Measurements from ENCODE around the gene HTR7. TPM values are rescaled to one million over a fixed set of nuclear protein-coding genes. Genes with fewer than 3 reads are reported as not detected.

Gene HTR7
- total RNA-seq, 1 experiment from 2014 or later, result 1.2 TPM

- DNase-seq (ENCODE audit: extremely low read depth, low read depth), result no peak
Measured at GRCh38 chr10:90806677-90807076, 51.2 kb downstream of the HTR7 start.

GRCh38 chr10:90805206-90805605 is 52.6 kb downstream of the HTR7 start:
- DNase-seq (ENCODE audit: extremely low read depth, low read depth), result no peak

- DNase-seq (ENCODE audit: extremely low read depth, low read depth), result no peak
Measured at GRCh38 chr10:90804354-90804753, 53.5 kb downstream of the HTR7 start.

DNA sequence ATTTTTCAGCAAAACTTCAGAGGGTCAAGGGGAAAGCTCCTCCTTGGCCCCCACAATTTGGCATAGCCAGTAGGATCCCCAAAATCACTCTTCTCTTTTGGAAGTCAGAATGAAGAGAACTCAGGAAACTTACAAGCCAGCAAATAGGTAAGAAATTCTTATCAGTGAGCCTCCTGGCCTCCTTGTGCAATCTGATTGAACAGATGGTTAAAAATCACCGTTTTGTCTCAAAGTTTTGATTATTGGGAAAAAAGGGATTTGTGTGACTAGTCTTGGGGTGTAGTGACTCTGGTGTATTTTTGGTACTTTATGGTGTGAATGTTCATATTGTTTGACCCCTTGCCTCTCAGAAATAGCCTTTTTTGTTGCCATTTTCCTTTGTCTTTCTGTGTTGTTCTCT is 56.2 kb downstream of the HTR7 start:
- no peak for DNase-seq (ENCODE audit: extremely low read depth, low read depth)

- no peak for DNase-seq (ENCODE audit: extremely low read depth, low read depth)
Measured at GRCh38 chr10:90800232-90800796, 57.5 kb downstream of the HTR7 start.

DNA sequence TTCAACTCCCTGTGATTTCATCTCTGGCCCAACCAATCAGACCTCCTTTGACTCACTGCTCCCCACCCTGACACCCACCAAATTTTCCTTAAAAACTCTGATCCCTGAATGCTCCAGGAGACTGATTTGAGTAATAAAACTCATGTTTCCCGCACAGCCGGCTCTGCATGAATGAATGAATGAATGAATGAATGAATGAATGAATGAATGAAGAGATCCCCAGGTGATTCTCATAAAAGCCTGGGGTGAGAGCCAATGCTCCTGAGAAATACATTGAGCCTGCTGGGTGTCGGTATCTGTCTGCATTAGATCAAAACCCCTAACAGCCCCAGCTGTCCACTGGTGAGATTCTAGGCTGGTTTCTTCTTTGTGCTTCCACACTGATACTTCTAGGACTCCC is 58.7 kb downstream of the HTR7 start:
- DNase-seq (ENCODE audit: extremely low read depth, low read depth), result no peak

DNA sequence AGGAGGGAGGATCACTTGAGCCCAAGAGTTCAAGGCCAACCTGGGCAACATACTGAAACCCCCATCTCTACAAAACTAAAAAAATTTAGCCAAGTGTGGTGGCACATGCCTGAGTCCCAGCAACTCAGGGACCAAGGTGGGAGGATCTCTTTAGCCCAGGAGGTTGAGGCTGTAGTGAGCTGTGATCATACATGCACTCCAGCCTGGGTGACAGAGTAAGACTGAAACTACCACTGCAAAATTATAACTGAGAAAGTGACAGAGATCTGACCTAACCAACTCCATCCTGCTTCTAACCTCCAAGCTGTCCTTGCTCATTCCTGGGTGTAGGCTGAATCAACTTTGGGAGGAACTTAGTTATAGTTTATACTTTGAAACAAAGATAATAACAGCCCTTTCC is 59.4 kb downstream of the HTR7 start:
- DNase-seq (ENCODE audit: extremely low read depth, low read depth), result no peak

GRCh38 chr10:90790422-90790821 is 67.4 kb downstream of the HTR7 start:
- DNase-seq (ENCODE audit: extremely low read depth, low read depth), result no peak

GRCh38 chr10:90788968-90789367 is 68.9 kb downstream of the HTR7 start:
- no peak for DNase-seq (ENCODE audit: extremely low read depth, low read depth)

- no peak for DNase-seq (ENCODE audit: extremely low read depth, low read depth)
Measured at GRCh38 chr10:90788199-90788491, 69.7 kb downstream of the HTR7 start.

GRCh38 chr10:90787393-90788198 is 70.2 kb downstream of the HTR7 start:
- DNase-seq (ENCODE audit: extremely low read depth, low read depth), result peak; percentile 39

- no peak for DNase-seq (ENCODE audit: extremely low read depth, low read depth)
Measured at GRCh38 chr10:90785782-90786181, 72.1 kb downstream of the HTR7 start.

DNA sequence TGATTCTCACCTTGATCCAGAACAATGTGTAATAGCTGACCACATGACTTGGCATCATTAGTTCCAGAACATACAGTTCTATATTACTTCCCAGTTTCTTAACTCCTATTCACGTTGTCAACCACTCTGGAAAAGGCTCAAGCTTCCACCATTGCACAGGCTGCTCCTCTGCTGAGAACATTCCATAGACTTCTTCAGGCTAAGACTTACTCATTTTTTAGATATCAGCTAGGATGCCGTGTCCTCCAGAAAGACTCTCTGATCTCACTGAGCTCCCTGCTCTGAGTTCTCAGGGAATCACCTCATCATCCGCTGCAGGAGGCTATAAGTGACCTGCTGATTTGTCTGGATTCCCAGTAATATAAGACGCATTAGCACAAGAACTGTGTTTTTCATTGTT is 73.1 kb downstream of the HTR7 start:
- no peak for DNase-seq (ENCODE audit: extremely low read depth, low read depth)

GRCh38 chr10:90780488-90780887 is 77.4 kb downstream of the HTR7 start:
- no peak for DNase-seq (ENCODE audit: extremely low read depth, low read depth)

DNA sequence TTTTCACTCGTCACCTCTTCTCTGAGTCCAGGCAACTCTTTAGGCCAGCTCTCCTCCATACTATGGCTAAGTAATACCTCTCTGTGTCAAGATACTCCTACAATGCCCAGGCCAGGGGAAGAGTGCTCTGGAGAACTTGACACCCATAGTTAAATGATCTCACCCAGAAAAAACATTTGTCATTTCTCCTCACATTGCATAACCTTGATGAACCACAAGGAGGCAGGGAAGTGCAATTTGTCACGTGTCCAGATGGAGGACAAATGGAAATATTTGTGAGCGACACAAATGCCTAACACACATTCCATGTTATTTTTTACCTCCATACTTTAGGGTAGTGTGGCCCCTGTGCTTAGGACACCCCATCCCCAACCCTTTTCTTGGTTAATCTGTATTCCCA is 78.3 kb downstream of the HTR7 start:
- peak; percentile 4 for DNase-seq (ENCODE audit: extremely low read depth, low read depth)

DNA sequence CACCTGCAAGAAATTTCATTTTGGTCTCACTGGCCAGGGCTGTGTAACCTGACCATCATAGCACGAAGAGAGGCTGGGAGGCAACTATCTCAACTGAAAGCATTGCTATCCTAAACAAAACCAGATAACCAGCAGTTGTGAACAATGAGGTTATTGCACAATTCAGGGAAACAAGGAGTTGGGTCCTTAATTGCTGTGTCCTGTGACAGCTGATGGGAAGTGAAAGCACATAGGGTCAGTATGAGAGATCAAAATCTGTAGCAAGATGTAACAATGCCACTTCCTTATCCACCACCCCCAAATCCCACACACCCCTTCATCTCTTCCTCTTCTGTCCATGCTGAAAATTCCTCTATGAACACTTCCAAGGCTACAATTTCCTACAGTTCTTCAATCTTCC is 80.2 kb downstream of the HTR7 start:
- no peak for DNase-seq (ENCODE audit: extremely low read depth, low read depth)

DNA sequence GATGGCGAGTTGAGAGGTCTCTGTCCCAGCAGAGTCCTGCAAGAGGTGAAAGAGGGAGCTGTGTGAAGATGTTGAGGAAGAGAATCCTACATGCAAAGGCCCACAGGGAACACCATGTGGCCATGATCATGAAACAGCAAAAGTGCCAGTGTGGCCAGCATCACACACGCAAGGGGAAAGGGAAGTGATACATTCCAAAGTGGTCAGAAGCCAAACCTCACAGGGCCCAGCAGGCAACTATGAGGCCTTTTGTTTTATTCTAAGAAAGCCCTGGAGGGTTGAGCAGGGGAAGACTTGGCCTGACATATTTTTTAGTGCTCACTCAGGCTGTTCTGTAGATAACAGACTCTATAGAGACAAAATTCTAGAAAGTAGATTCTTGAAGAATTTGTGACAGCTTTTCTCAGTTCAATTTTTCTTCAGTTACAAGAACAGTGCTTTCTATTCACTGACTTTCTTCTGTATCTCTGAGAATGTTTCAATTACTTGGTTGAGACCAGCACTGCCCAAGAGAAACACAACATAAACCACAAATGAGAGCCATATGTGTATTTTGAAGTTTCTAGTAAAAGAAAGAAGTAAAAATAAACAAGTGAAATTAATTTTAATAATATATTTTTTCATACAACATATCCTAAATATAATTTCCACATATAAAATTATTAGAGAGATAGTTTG is 82.3 kb downstream of the HTR7 start:
- DNase-seq (ENCODE audit: extremely low read depth, low read depth), result no peak

DNA sequence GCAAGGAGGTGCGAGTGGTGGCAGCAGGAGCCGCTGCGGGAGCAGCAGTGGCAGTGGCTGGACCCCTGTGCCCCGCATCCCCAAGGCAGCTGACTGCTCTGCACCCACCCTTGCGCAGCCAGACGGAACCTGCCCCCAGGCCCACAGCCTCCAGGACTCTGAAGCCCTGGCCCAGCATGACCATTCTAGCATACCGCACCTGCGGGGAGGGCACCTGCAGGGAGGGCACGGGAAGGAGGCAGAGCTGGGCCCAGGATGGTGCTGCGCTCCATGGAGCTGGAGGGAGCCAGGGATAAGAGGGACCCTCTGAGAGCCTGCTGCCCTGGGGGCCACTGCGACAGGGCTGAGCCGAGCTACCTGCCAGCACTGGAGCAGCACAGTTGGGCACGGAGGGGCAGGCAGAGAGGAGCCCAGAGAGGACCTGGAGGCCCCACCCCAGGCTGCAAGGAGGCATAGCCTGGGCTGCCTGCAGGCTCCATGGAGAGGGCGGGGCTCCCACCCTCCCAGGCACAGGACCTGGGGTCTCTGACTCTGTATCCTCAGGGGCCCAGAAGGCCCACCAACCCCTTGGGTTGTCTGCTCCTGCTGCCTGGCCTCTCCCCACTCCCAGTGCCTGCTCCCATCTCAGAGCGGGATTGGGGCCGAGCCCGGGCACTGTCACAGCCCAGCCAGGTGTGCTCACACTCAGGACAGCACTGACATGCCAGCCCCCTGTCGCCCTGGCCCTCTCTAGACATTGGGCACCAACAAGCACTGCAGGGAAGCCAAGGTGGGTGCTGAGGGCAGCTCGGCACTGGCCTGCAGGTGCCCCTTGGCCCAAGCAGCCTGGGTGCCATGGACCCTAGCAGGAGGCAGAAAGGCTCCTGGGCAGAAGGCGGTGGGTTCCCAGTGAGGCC is 87.6 kb downstream of the HTR7 start:
- no peak for DNase-seq (ENCODE audit: extremely low read depth, low read depth)

DNA sequence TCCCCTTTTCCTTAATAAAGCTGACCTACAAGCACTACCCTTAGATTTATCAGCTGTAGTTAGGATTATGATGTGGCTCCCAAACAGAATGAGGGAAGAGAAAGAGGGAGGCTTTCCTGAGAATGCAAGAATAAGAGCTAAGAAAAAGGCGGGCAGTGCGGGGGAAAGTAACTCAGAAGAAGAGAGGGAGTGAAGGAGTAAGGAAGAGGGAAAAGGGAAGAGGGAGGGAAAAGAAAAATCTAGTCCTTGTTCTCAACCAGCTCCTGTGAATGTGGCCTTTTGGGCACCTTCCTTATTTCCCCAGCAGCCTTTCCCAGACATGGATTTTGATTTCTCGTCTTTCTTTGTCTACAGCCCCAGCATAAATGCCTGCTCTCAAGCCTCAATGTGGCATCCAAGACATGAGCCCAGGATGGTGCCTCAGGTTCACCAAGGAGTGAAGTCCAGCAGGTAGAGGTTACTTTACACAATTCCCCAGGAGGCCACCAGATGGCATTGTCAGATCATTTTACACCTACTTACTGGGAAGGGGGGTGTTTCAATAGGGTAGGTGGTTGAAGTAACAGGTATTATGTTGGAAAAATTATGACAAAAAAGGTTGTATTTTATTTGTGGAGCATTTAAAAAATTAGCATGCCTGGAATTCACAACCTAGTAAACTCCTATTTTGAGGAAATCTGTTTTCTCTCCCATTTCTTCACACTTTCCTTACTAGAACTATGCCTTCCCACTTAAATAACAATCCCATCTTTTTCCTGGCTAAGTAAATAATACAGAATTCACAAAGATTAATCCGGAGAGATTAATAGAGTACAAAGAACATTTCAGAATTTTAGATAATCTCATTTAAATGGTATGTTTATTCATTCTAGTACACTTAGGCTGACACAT is 106.5 kb downstream of the HTR7 start:
- DNase-seq (ENCODE audit: extremely low read depth, low read depth), result peak; percentile 54

DNA sequence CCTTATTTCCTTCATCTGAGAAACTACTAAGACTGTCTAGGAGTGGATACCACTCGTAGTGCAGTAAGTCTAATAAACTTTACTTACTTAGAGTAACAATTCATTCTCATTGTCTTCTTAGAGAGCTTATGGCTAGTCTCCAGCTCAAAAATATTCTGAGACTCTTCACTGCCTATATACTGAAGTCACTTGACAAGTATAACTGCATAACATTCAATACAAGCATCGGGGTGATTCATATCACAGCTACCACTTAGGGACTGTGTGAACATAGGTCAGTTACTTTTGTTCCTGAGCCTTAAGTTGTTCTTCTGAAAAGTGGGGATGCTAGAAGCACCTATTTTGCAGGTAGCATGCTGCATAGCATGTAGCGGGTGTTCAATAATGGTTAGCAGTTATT is 111.0 kb downstream of the HTR7 start:
- no peak for DNase-seq (ENCODE audit: extremely low read depth, low read depth)
